ENCODE measurements around the gene PON3. TPM values are rescaled to one million over a fixed set of nuclear protein-coding genes. Genes with fewer than 3 reads are reported as not detected.

PON3 gene
- total RNA-seq (under 1 TPM in 2 of 5 donors, not detected in 3; 0.28 to 0.41 TPM), total RNA-seq (0 to 0.17 (median 0) reads per million in 29 experiments)
- total RNA-seq (2013) = not detected

DNA sequence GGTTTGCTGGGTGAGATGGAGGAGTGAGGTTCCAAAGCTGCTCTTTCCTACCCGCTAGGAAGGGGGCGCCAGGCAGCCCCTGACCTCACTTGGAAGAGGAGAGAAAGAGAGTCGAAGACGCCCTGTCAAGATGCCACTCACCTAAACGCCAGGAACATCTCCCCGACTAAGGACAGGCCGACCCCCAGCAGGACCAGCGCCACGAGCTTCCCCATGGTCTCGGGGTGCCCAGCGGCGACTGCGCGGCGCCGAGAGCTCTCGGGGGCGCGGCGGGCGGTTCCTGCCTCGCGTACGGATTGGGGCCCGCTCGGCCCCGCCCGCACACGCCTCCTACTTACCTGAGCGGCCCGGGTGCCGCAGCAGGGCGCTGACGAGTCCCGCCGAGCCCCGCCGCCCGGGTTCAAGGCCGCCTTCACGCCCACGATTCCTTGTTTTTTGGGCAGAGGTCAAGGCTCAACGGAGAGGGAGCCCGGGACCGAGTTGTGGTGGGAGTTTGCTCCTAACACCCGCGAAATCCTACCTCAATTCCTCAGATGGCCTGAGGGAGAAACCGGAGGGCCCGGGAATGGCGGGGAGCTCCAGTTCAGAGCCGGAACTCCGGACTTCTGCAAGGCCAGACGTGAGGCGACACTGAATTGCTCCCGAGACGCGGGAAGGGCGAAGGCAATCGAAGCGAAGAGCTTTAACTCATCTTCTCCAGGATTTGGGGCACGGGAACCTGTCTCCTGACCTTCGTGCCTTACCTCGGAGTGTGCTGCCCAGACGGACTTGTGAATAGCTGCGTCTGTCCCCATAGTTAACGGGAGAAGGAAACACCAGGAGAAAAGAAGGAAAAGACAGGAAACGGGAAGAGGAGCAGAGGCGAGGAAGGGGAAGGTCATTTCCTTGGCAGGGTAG, at the start of gene PON3:
PON3 (minus strand) TSS at position 240 of the 897 bp plus-strand sequence; CDS start at position 215, 25 bp downstream.
- ChIA-PET POLR2A (no interaction called here), CTCF (interaction anchor here (0.6 to 2.0 kb wide), 6 partner anchors 12 to 189 kb away, joined by 3 to 8 read pairs (median 3); partner anchors contain the start of gene PON2 (in 1 of the 2))
- WGBS (ENCODE audit: insufficient coverage) = 11% methylated on average over 59 of the region's 68 CpGs
- peak within 1 kb of the TSS in 1 of 2 donors; percentile 78 for H3K4me3 ChIP-seq (ENCODE audit: control insufficient read depth in 1 of 2, extremely low read depth in 1 of 2, low read length in 1 of 2)
- DNase-seq = peak in 18 of 35 experiments; percentile 0 to 38 (median 12)
- no peaks in the 10 kb centered on the region for H3K9me3 ChIP-seq
- H3K27ac ChIP-seq (ENCODE audit: low read length) = no peak within 1 kb of the TSS
- Mint-ChIP-seq H3K27ac (no peak within 1 kb of the TSS), H3K36me3 (no peaks in the 10 kb centered on the region), H3K27me3 (peaks cover 27 to 39% of the 10 kb centered on the region in 2 donors), H3K9me3 (no peaks in the 10 kb centered on the region), H3K4me3 (peak within 1 kb of the TSS; percentile 58 to 62 (median 60)), H3K4me1 (peaks cover 0 to 9% (median 6%) of the 10 kb centered on the region in 3 donors)
- peaks cover 0 to 6% of the 10 kb centered on the region in 2 experiments for H3K4me1 ChIP-seq (ENCODE audit: control insufficient read depth in 1 of 2, extremely low read depth in 1 of 2, insufficient read depth in 2 of 2, low read length in 2 of 2)
- H3K36me3 ChIP-seq (ENCODE audit: control insufficient read depth in 2 of 2, extremely low read depth in 1 of 2, insufficient read depth in 1 of 2, low read length in 1 of 2) = no peaks in the 10 kb centered on the region
- peak; percentile 55 to 94 (median 76) for ATAC-seq (replicated peaks in 1 of 4)
- H3K27me3 ChIP-seq (replicated peaks in 1 of 2; ENCODE audit: control insufficient read depth in 2 of 2, extremely low read depth in 1 of 2, insufficient read depth in 2 of 2, low read length in 1 of 2) = peaks cover 6 to 12% of the 10 kb centered on the region in 2 experiments

DNA sequence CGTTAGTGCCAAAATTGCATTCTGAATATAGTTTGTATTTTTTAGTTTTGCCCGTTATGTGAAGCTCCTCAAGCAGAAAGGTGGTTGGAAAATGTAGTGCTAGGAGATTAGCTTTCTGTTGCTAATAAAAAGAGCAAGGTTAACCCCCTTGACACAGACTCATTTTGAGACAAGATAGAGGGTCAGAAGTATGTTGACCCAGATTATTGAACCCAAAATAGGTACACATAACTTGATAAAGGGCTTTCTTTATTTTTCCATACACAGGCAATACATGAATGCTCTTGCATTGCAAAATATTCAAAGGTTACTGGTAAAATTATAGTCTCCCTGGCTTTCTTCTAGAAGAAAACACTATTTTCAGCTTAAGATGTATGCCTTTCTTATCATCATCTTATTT, 48.6 kb upstream of the PON3 start:
- H3K4me1 Mint-ChIP-seq = no peaks in the 10 kb centered on the region
- no peak for DNase-seq
- H3K9me3 Mint-ChIP-seq = no peaks in the 10 kb centered on the region
- H3K36me3 Mint-ChIP-seq = no peaks in the 10 kb centered on the region
- ChIA-PET CTCF (no interaction called here), POLR2A (no interaction called here)
- Histone ChIP-seq H3K4me1 (ENCODE audit: control insufficient read depth in 1 of 2, extremely low read depth in 1 of 2, insufficient read depth in 2 of 2, low read length in 2 of 2) (no peaks in the 10 kb centered on the region), H3K36me3 (ENCODE audit: control insufficient read depth in 2 of 2, extremely low read depth in 1 of 2, insufficient read depth in 1 of 2, low read length in 1 of 2) (no peaks in the 10 kb centered on the region), H3K4me3 (ENCODE audit: control insufficient read depth in 1 of 2, extremely low read depth in 1 of 2, low read length in 1 of 2) (no peak overlapping the region), H3K27ac (ENCODE audit: low read length) (no peak overlapping the region), H3K9me3 (no peaks in the 10 kb centered on the region), H3K27me3 (replicated peaks in 1 of 2; ENCODE audit: control insufficient read depth in 2 of 2, extremely low read depth in 1 of 2, insufficient read depth in 2 of 2, low read length in 1 of 2) (peaks cover 0 to 5% of the 10 kb centered on the region in 2 experiments)
- no peak for ATAC-seq (replicated peaks in 1 of 4)
- WGBS (ENCODE audit: insufficient coverage) = no CpG with 5 or more reads among the region's 2 CpGs
- no peak overlapping the region for H3K27ac Mint-ChIP-seq
- no peak overlapping the region for H3K4me3 Mint-ChIP-seq
- H3K27me3 Mint-ChIP-seq = peaks cover 0 to 3% of the 10 kb centered on the region in 2 donors

DNA sequence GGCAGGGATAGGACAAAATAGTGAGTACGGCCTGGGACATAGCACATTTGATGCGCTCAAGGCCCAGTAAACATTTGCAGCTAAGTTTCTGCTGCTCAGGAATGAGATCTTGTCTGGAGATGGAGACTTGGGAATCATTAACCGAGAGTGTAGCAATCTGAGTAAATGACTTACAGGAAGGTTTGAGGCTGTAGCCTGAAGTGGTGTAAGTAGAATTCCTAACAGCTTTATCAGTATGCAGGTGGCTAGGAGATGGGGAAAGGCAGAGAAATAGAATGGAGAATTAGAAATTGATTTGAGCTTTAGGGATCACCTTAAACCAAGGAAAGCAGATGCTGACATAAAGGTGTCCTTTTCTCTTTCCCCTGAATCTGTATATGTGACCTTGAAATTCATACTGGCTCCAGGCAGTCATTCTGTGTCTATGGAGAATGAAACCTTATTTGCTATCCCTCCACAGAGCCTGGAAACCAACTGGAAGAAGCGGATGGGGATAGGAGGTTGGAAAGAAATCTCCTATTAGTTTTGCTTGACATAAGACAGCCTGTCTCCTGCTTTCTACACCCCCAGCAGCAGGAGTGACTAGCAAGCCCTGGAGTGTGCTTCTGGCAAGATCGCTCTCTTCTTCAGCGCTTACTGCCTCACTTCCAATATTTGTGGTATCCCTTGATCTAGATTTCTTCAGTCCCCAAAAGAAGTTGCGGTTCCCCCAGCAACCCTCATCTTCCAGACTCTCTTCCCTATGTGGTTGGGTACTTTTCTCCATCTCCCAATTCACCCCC, 45.1 kb upstream of the PON3 start:
- ATAC-seq (replicated peaks in 1 of 4) (no peak), DNase-seq (no peak)
- Mint-ChIP-seq H3K27me3 (no peaks in the 10 kb centered on the region), H3K36me3 (no peaks in the 10 kb centered on the region), H3K27ac (no peak overlapping the region), H3K9me3 (no peaks in the 10 kb centered on the region), H3K4me3 (no peak overlapping the region), H3K4me1 (no peaks in the 10 kb centered on the region)
- peaks cover 0 to 5% of the 10 kb centered on the region in 2 experiments for H3K27me3 ChIP-seq (replicated peaks in 1 of 2; ENCODE audit: control insufficient read depth in 2 of 2, extremely low read depth in 1 of 2, insufficient read depth in 2 of 2, low read length in 1 of 2)
- H3K4me1 ChIP-seq (ENCODE audit: control insufficient read depth in 1 of 2, extremely low read depth in 1 of 2, insufficient read depth in 2 of 2, low read length in 2 of 2) = no peaks in the 10 kb centered on the region
- CTCF ChIA-PET = interaction anchor here in 1 of 2 donors (0.7 kb wide), 1 partner anchor 53 kb away, joined by 3 read pairs; no protein-coding TSS in a partner anchor
- H3K9me3 ChIP-seq = no peaks in the 10 kb centered on the region
- no peak overlapping the region for H3K27ac ChIP-seq (ENCODE audit: low read length)
- 94% methylated on average over 6 of the region's 7 CpGs for WGBS (ENCODE audit: insufficient coverage)
- H3K36me3 ChIP-seq (ENCODE audit: control insufficient read depth in 2 of 2, extremely low read depth in 1 of 2, insufficient read depth in 1 of 2, low read length in 1 of 2) = no peaks in the 10 kb centered on the region
- POLR2A ChIA-PET = no interaction called here
- H3K4me3 ChIP-seq (ENCODE audit: control insufficient read depth in 1 of 2, extremely low read depth in 1 of 2, low read length in 1 of 2) = no peak overlapping the region

DNA sequence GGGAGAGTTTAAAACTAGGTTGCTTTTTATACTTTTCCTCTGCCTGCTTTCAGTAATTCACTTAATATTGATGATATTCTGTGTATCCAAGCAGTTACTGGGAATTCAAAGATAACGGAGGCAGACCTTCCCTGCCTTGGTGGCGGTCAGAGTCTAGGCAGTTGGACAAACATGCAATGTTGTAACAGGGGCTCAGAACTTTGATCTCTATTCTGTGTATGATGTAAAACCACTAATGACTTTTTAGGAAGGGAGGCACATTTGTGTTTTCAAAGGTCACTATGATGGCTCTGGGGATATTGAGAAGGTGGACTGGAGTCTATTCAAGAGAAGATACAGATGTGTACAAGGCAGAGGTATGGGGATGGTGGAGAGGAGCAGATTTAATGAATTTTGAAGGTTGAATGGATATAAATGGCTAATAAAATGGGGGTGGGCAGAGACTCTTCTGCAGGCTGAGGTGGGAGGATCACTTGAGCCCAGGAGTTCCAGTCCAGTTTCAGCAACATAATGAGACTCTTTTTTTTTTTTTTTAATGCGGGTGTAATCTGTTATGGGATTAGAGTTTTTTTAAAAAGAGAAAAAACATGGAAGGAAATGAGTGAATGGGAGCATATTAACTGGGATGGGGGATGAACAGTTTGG, 44.3 kb upstream of the PON3 start:
- DNase-seq (no peak), ATAC-seq (replicated peaks in 1 of 4) (no peak)
- Mint-ChIP-seq H3K36me3 (no peaks in the 10 kb centered on the region), H3K27me3 (no peaks in the 10 kb centered on the region), H3K27ac (no peak overlapping the region), H3K4me1 (peaks cover 0 to 1% (median 0%) of the 10 kb centered on the region in 3 donors), H3K4me3 (no peak overlapping the region), H3K9me3 (no peaks in the 10 kb centered on the region)
- CTCF ChIA-PET = no interaction called here
- WGBS (ENCODE audit: insufficient coverage) = 100% methylated on average over 2 of the region's 3 CpGs
- Histone ChIP-seq H3K36me3 (ENCODE audit: control insufficient read depth in 2 of 2, extremely low read depth in 1 of 2, insufficient read depth in 1 of 2, low read length in 1 of 2) (no peaks in the 10 kb centered on the region), H3K4me1 (ENCODE audit: control insufficient read depth in 1 of 2, extremely low read depth in 1 of 2, insufficient read depth in 2 of 2, low read length in 2 of 2) (peaks cover 0 to 1% of the 10 kb centered on the region in 2 experiments), H3K4me3 (ENCODE audit: control insufficient read depth in 1 of 2, extremely low read depth in 1 of 2, low read length in 1 of 2) (no peak overlapping the region), H3K27me3 (replicated peaks in 1 of 2; ENCODE audit: control insufficient read depth in 2 of 2, extremely low read depth in 1 of 2, insufficient read depth in 2 of 2, low read length in 1 of 2) (peaks cover 0 to 5% of the 10 kb centered on the region in 2 experiments), H3K27ac (ENCODE audit: low read length) (no peak overlapping the region), H3K9me3 (no peaks in the 10 kb centered on the region)
- POLR2A ChIA-PET = no interaction called here

DNA sequence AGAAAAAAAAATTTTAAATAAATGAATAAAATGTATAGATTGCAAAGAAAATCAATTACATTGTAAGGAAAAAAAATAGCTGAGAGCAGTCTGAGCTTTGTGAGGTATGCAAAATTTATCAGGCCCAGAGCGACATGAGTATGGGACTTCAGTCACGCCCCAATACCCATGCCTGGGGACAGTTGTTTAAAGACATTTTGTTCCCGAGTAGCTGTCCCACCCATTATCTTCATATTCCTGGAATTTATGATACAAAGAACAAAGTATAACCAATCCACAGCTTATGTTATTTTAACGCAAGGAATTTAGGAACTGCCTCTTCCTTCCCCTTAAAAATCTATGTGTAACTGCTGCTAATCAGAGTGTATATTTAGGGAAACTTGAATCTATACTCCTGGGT, 40.2 kb upstream of the PON3 start:
- H3K4me1 Mint-ChIP-seq = peaks cover 10 to 16% (median 15%) of the 10 kb centered on the region in 3 donors
- Histone ChIP-seq H3K9me3 (no peaks in the 10 kb centered on the region), H3K27me3 (replicated peaks in 1 of 2; ENCODE audit: control insufficient read depth in 2 of 2, extremely low read depth in 1 of 2, insufficient read depth in 2 of 2, low read length in 1 of 2) (no peaks in the 10 kb centered on the region), H3K36me3 (ENCODE audit: control insufficient read depth in 2 of 2, extremely low read depth in 1 of 2, insufficient read depth in 1 of 2, low read length in 1 of 2) (no peaks in the 10 kb centered on the region), H3K4me3 (ENCODE audit: control insufficient read depth in 1 of 2, extremely low read depth in 1 of 2, low read length in 1 of 2) (no peak overlapping the region), H3K4me1 (ENCODE audit: control insufficient read depth in 1 of 2, extremely low read depth in 1 of 2, insufficient read depth in 2 of 2, low read length in 2 of 2) (peaks cover 0 to 13% of the 10 kb centered on the region in 2 experiments), H3K27ac (ENCODE audit: low read length) (no peak overlapping the region)
- ChIA-PET POLR2A (interaction anchor here in 1 of 2 donors (0.7 kb wide), 1 partner anchor 10 kb away, joined by 3 read pairs; no protein-coding TSS in a partner anchor), CTCF (no interaction called here)
- DNase-seq (no peak), ATAC-seq (replicated peaks in 1 of 4) (no peak)
- no CpG with 5 or more reads among the region's 4 CpGs for WGBS (ENCODE audit: insufficient coverage)
- no peaks in the 10 kb centered on the region for H3K36me3 Mint-ChIP-seq
- no peak overlapping the region for H3K27ac Mint-ChIP-seq
- H3K4me3 Mint-ChIP-seq = no peak overlapping the region
- H3K9me3 Mint-ChIP-seq = no peaks in the 10 kb centered on the region
- peaks cover 0 to 2% of the 10 kb centered on the region in 2 donors for H3K27me3 Mint-ChIP-seq

DNA sequence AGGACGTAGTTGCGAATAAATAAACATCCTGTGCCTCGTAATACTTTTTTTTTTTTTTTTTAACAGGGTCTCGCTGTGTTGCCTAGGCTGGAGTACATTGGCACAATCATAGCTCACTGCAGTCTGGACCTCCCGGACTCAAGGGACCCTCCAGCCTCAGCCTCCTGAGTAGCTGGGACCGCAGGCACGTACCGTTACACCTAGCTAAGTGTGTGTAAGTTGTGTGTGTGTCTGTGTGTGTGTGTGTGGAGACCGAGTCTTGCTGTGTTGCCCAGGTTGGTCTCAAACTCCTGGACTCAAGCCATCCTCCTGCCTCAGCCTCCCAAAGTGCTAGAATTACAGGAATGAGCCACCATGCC, 39.2 kb upstream of the PON3 start:
- H3K36me3 ChIP-seq (ENCODE audit: control insufficient read depth in 2 of 2, extremely low read depth in 1 of 2, insufficient read depth in 1 of 2, low read length in 1 of 2) = no peaks in the 10 kb centered on the region
- peak overlapping the region; percentile 58 to 59 for H3K4me3 ChIP-seq (ENCODE audit: control insufficient read depth in 1 of 2, extremely low read depth in 1 of 2, low read length in 1 of 2)
- H3K4me3 Mint-ChIP-seq = peak overlapping the region; percentile 74 to 81 (median 78)
- peaks cover 0 to 2% of the 10 kb centered on the region in 2 donors for H3K27me3 Mint-ChIP-seq
- peaks cover 10 to 16% (median 15%) of the 10 kb centered on the region in 3 donors for H3K4me1 Mint-ChIP-seq
- H3K9me3 ChIP-seq = no peaks in the 10 kb centered on the region
- H3K27ac Mint-ChIP-seq = peak overlapping the region; percentile 69 to 85
- ChIA-PET POLR2A (no interaction called here), CTCF (interaction anchor here (0.6 to 0.8 kb wide), 4 partner anchors 37 to 1000 kb away, joined by 3 to 7 read pairs (median 5); no protein-coding TSS in a partner anchor)
- DNase-seq (peak in 1 of 35 experiments; percentile 1), ATAC-seq (replicated peaks in 1 of 4) (peak in 3 of 4 experiments; percentile 18 to 24 (median 22))
- no peaks in the 10 kb centered on the region for H3K27me3 ChIP-seq (replicated peaks in 1 of 2; ENCODE audit: control insufficient read depth in 2 of 2, extremely low read depth in 1 of 2, insufficient read depth in 2 of 2, low read length in 1 of 2)
- H3K36me3 Mint-ChIP-seq = no peaks in the 10 kb centered on the region
- no peaks in the 10 kb centered on the region for H3K9me3 Mint-ChIP-seq
- WGBS (ENCODE audit: insufficient coverage) = no CpG with 5 or more reads among the region's 9 CpGs
- H3K4me1 ChIP-seq (ENCODE audit: control insufficient read depth in 1 of 2, extremely low read depth in 1 of 2, insufficient read depth in 2 of 2, low read length in 2 of 2) = peaks cover 0 to 13% of the 10 kb centered on the region in 2 experiments
- peak overlapping the region; percentile 75 for H3K27ac ChIP-seq (ENCODE audit: low read length)

Measured in T-cell (primary cell).